Motor neuron (in vitro differentiated cells): ENCODE measurements around the gene GPR68. TPM values are rescaled to one million over a fixed set of nuclear protein-coding genes. Genes with fewer than 3 reads are reported as not detected.
A peak's percentile ranks its signal among the peaks of the same experiment; 100 is the strongest.
"Not testable (repeated sequence)": the region's sequence is repeated elsewhere in the genome, so short reads cannot be mapped to it uniquely, and the experiment has no call there.

Experiments used
- ATAC-seq, 8 experiments: fragments of 200-7000 bp; cut with Tn5 transposase; replicated peaks in 6 of 8; 2 replicates each; pipeline ENCODE4 v1.8.0; 2021; ENCODE audit warnings: mild to moderate bottlenecking in 8 of 8, moderate library complexity in 8 of 8
- H3K27ac ChIP-seq, 2 donors: fragments of 250-450 bp; sonication (Bioruptor Pico); 2 replicates each; pipeline ENCODE4 v1.9.0; 2021; ENCODE audit warnings: antibody characterized with exemption in 2 of 2, mild to moderate bottlenecking in 2 of 2, moderate library complexity in 1 of 2
- H3K4me1 ChIP-seq, 2 donors: fragments of 250-450 bp; sonication (Bioruptor Pico); replicated peaks in 1 of 2; 2 replicates each; pipeline ENCODE4 v1.6.1; 2021; ENCODE audit warnings: antibody characterized with exemption in 2 of 2, mild to moderate bottlenecking in 2 of 2, moderate library complexity in 1 of 2
- H3K4me3 ChIP-seq, 5 donors: fragments of 250-450 bp; sonication (Bioruptor Pico); 2 replicates each; pipeline ENCODE4 v1.9.0; 2021; ENCODE audit warnings: antibody characterized with exemption in 5 of 5, mild to moderate bottlenecking in 5 of 5, moderate library complexity in 4 of 5
- WGBS, 10 experiments: fragments of 450-650 bp; shearing (Covaris generic); methylation state at CpG; one replicate each; pipeline ENCODE4 v1.0.0; 2022; 5-methylcytosine and 5-hydroxymethylcytosine counted together
- in situ Hi-C, 9 experiments: fragments of 400-800 bp; cut with MboI; loops; one replicate each; pipeline ENCODE4 v1.15.0; 2021; ENCODE audit warnings: low sequenced_read_pairs in 9 of 9, low pct_unique_long_range_greater_than_20kb in 2 of 9; ENCODE audit not compliant: unreplicated experiment in 9 of 9
- total RNA-seq, 8 experiments: library from RNA; unstranded; fragments of 300-600 nt; gene quantifications; 2 replicates each; pipeline versions ENCODE4 v1.2.3 to v1.2.4, GENCODE V29; 2022

The GPR68 gene
- total RNA-seq, 8 experiments from 2014 or later, result 0.61 to 3.1 (median 1.5) TPM

DNA sequence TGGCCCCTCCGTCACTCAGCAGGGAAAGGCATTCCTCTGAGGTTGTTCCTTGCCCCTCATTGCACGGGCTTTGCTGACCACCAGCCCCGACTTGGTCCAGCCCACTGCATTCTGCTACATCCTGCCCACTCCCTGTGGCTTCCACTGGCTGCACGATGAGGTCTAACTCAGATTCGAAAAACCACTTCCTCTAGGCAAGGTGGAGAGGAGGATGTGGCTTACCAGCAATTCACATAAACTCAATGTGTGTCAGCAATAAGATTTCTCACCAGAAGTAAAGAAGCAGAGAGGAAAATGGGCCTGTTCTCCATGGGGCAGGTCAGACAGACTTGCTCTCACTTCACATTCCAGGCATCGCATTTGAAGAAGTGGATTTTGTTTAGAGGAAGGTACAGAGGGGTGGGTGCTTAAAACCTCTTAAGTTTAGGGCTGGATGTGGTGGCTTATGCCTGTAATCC lies 14.7 kb downstream of the GPR68 start:
- Histone ChIP-seq H3K4me1 (no peaks in the 10 kb centered on the region), H3K27ac (no peak overlapping the region), H3K4me3 (no peak overlapping the region)
- in situ Hi-C loops, result no loop called here
- 0 to 100% (median 87%) methylated on average over 1 to 5 of the region's 6 CpGs; no CpG with 5 or more reads in 3 of the 10 experiments for WGBS, 10 experiments
- no peak for ATAC-seq

- ATAC-seq, result no peak
- WGBS, 10 experiments, result 83 to 100% (median 93%) methylated on average over 1 of the region's 1 CpG; no CpG with 5 or more reads in 6 of the 10 experiments
- Histone ChIP-seq H3K4me3 (no peak overlapping the region), H3K27ac (no peak overlapping the region), H3K4me1 (no peaks in the 10 kb centered on the region)
- in situ Hi-C loops, result no loop called here
These were observed 15.5 kb downstream of the GPR68 start for GRCh38 chr14:91229005-91229382.

GRCh38 chr14:91228112-91229004 lies 16.1 kb downstream of the GPR68 start:
- 20 to 100% (median 76%) methylated on average over 1 to 10 of the region's 14 CpGs; no CpG with 5 or more reads in 2 of the 10 experiments for WGBS, 10 experiments
- Histone ChIP-seq H3K4me1 (no peaks in the 10 kb centered on the region), H3K27ac (no peak overlapping the region), H3K4me3 (no peak overlapping the region)
- ATAC-seq, result peak in 2 of 8 experiments; percentile 38 to 53
- in situ Hi-C loops, result no loop called here

DNA sequence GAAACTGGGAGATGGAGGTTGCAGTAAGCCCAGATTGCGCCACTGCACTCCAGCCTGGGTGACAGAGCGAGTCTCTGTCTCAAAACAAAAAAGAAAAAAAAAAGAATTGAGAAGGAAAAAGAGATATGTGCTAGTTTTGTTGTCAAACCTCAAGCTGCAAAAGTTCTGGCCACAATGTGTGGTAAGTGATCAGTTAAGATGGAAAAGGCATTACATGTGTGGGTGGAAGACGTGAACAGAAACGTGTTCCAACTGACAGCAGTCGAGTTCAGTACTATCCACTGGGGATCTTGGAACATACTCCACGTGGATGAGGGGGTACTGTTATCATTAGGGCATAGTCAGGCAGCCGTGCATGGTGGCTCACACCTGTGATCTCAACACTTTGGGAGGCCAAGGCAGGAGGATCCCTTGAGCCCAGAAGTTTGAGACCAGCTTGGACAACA lies 17.3 kb downstream of the GPR68 start:
- no peak overlapping the region for H3K27ac ChIP-seq
- no peak overlapping the region for H3K4me3 ChIP-seq
- in situ Hi-C loops, result no loop called here
- no peaks in the 10 kb centered on the region for H3K4me1 ChIP-seq
- no peak for ATAC-seq
- WGBS, 10 experiments, result 43 to 100% (median 85%) methylated on average over 1 to 7 of the region's 7 CpGs; no CpG with 5 or more reads in 1 of the 10 experiments

- ATAC-seq, H3K27ac ChIP-seq, H3K4me3 ChIP-seq, H3K4me1 ChIP-seq, in situ Hi-C loops: not testable (repeated sequence)
- 71 to 100% (median 100%) methylated on average over 1 to 2 of the region's 4 CpGs; no CpG with 5 or more reads in 3 of the 10 experiments for WGBS, 10 experiments
These were observed 18.1 kb downstream of the GPR68 start for GRCh38 chr14:91226360-91226759.

GRCh38 chr14:91225025-91225424 lies 19.5 kb downstream of the GPR68 start:
- Histone ChIP-seq H3K4me1 (no peaks in the 10 kb centered on the region), H3K4me3 (no peak overlapping the region), H3K27ac (no peak overlapping the region)
- ATAC-seq, result no peak
- WGBS, 10 experiments, result 56 to 94% (median 83%) methylated on average over 1 to 7 of the region's 7 CpGs; no CpG with 5 or more reads in 1 of the 10 experiments
- in situ Hi-C loops, result no loop called here

- H3K4me1 ChIP-seq, result no peaks in the 10 kb centered on the region
- in situ Hi-C loops, result no loop called here
- 83 to 100% (median 94%) methylated on average over 1 of the region's 1 CpG; no CpG with 5 or more reads in 6 of the 10 experiments for WGBS, 10 experiments
- no peak for ATAC-seq
- no peak overlapping the region for H3K27ac ChIP-seq
- H3K4me3 ChIP-seq, result no peak overlapping the region
These were observed 21.3 kb downstream of the GPR68 start for GRCh38 chr14:91223028-91223783.

GRCh38 chr14:91221270-91221669 lies 23.2 kb downstream of the GPR68 start:
- Histone ChIP-seq H3K4me3 (no peak overlapping the region), H3K27ac (no peak overlapping the region), H3K4me1 (no peaks in the 10 kb centered on the region)
- ATAC-seq, result no peak
- WGBS, 10 experiments, result 83 to 100% (median 100%) methylated on average over 1 of the region's 1 CpG; no CpG with 5 or more reads in 2 of the 10 experiments
- in situ Hi-C loops, result no loop called here

- Histone ChIP-seq H3K4me3 (no peak overlapping the region), H3K4me1 (no peaks in the 10 kb centered on the region), H3K27ac (no peak overlapping the region)
- 47 to 92% methylated on average over 3 to 4 of the region's 9 CpGs; no CpG with 5 or more reads in 8 of the 10 experiments for WGBS, 10 experiments
- no peak for ATAC-seq
- in situ Hi-C loops, result no loop called here
These were observed 23.9 kb downstream of the GPR68 start for GRCh38 chr14:91220581-91221000.

DNA sequence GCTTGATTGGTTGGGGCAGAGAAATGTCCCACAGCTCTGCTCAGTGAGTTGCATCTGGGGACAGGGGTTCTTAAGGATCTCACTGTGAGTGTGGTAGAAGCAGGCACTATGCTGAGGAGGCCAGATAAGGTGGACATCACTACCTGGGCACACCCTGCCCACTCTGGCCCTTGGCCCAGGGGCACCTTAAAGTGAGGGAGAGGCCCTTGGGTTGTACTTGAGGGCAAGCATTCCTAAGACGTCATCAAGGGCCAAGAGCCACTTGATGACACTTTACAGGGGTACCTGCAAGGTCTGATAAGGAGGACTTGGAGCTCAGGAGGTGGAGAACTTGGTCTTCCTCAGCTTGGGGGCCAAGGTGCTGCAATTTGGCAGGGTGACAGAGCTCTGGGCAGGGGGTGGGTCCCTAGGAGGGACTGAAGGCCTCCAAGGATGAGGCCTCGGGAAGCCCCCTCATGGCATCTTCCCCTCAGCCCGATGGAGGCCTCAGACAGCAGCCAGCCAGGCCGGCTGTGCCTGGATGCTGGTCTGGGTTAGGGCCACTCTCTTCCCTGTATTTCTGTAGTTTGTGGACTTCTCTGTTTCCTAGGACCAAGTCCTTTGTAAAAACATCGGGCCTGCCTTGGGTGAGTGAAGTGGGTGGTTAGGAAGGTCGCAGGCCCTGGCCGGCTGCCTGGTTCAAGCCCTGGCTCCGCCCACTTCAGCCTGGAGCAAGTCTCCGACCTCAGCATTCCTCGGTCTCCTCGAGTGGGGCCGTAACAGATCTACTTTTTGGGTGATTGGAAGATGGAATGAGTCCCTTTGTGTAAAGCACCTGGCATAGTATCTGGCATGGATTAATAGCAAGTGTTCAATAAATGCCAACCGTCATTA lies 24.8 kb downstream of the GPR68 start:
- Histone ChIP-seq H3K4me3 (no peak overlapping the region), H3K4me1 (no peaks in the 10 kb centered on the region), H3K27ac (no peak overlapping the region)
- in situ Hi-C loops, result no loop called here
- WGBS, 10 experiments, result 53 to 100% (median 89%) methylated on average over 1 to 8 of the region's 13 CpGs; no CpG with 5 or more reads in 3 of the 10 experiments
- no peak for ATAC-seq

DNA sequence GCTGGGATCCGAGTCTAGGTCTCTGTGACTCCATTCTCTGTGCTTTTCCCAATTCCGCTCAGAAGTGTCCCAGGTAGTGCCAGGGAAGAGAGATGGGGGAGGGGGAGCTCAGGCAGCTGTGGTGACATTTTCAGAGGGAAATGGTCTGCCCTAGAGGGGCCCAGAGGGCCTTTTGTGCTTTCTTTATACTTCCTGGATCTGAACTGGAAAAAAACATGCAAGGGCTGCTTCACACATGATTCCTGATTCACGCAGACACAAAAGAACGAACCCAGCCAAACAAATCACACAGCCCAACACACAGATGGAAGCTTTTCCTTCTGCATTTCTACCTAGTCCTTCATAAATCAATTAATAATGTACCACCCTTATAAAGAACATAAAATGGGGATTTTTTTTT lies 26.5 kb downstream of the GPR68 start:
- WGBS, 10 experiments, result 40 to 100% (median 88%) methylated on average over 1 to 4 of the region's 4 CpGs; no CpG with 5 or more reads in 2 of the 10 experiments

DNA sequence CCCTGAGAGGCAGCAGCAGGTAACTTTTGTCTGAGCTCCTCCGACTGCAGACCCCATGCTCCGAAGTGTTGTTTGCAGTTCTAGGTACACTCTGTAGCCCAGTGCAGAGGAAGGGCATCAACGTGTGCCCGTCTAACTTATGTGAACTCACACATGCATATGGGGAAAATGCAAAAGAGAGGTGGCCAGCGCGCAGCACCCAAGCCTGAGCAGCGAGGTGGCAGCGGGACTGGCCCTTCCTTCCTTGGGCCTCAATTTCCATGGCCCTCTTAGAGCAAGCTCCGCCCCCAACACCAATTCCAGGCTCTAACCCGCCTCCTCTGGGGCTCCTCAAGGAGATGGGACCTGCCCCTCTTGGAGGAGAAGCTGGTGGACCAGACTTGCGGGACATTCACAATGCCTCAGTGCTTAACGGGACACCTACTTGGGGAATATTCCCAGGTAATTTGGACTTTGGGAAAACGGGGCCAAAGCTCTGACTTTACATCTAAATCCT lies 27.7 kb downstream of the GPR68 start:
- no peak for ATAC-seq
- Histone ChIP-seq H3K27ac (no peak overlapping the region), H3K4me1 (no peaks in the 10 kb centered on the region), H3K4me3 (no peak overlapping the region)
- WGBS, 10 experiments, result 80 to 100% (median 90%) methylated on average over 1 to 4 of the region's 13 CpGs; no CpG with 5 or more reads in 5 of the 10 experiments
- in situ Hi-C loops, result no loop called here

More for the DNA sequence above, 26.5 kb downstream of the GPR68 start:
- in situ Hi-C loops, result no loop called here
- Histone ChIP-seq H3K4me3 (no peak overlapping the region), H3K4me1 (no peaks in the 10 kb centered on the region), H3K27ac (no peak overlapping the region)
- peak in 5 of 8 experiments; percentile 21 to 67 (median 36) for ATAC-seq
